Cardiac fibroblast (primary cell): ENCODE data around the gene RUNDC3A.
"Not testable (repeated sequence)": the region's sequence is repeated elsewhere in the genome, so short reads cannot be mapped to it uniquely, and the experiment has no call there.

ENCODE experiments used
- DNase-seq, 2 donors: peaks; one replicate each; pipeline versions ENCODE4 v3.0.0 to v3.0.0-alpha.2; 2010; ENCODE audit warnings: low read depth in 2 of 2
- H3K4me3 ChIP-seq, 2 donors: replicated peaks in 1 of 2; 1 replicate in 1 of 2; 2 replicates in 1 of 2; pipeline ENCODE4 v1.5.1; 2011; ENCODE audit warnings: low read depth in 2 of 2, low read length in 2 of 2, mild to moderate bottlenecking in 2 of 2, moderate library complexity in 1 of 2
- TF ChIP-seq, protein P1 (sequence below): IDR thresholded peaks from one replicate; pipeline ENCODE4 v1.5.1; 2011; ENCODE audit warnings: low read depth, mild to moderate bottlenecking, low read length, inconsistent platforms

The RUNDC3A gene

DNA sequence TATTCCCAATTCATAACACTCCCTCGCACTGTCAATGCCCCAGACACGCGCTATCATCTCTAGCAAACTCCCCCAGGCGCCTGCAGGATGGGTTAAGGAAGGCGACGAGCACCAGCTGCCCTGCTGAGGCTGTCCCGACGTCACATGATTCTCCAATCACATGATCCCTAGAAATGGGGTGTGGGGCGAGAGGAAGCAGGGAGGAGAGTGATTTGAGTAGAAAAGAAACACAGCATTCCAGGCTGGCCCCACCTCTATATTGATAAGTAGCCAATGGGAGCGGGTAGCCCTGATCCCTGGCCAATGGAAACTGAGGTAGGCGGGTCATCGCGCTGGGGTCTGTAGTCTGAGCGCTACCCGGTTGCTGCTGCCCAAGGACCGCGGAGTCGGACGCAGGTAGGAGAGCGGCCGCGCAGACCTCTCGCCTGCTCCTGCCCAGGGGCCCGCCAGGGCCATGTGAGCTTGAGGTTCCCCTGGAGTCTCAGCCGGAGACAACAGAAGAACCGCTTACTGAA lies 36.6 kb downstream of the RUNDC3A start, which contains the start of gene GRN:
TSS of gene GRN (plus strand) at position 364 of the 515 bp plus-strand sequence. CDS start 3,863 bp downstream, outside the sequence.
- TF ChIP-seq, protein P1, sequence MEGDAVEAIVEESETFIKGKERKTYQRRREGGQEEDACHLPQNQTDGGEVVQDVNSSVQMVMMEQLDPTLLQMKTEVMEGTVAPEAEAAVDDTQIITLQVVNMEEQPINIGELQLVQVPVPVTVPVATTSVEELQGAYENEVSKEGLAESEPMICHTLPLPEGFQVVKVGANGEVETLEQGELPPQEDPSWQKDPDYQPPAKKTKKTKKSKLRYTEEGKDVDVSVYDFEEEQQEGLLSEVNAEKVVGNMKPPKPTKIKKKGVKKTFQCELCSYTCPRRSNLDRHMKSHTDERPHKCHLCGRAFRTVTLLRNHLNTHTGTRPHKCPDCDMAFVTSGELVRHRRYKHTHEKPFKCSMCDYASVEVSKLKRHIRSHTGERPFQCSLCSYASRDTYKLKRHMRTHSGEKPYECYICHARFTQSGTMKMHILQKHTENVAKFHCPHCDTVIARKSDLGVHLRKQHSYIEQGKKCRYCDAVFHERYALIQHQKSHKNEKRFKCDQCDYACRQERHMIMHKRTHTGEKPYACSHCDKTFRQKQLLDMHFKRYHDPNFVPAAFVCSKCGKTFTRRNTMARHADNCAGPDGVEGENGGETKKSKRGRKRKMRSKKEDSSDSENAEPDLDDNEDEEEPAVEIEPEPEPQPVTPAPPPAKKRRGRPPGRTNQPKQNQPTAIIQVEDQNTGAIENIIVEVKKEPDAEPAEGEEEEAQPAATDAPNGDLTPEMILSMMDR = no peak
- DNase-seq = peak; percentile 99 to 100
- H3K4me3 ChIP-seq = peak within 1 kb of the TSS; percentile 96 to 97

DNA sequence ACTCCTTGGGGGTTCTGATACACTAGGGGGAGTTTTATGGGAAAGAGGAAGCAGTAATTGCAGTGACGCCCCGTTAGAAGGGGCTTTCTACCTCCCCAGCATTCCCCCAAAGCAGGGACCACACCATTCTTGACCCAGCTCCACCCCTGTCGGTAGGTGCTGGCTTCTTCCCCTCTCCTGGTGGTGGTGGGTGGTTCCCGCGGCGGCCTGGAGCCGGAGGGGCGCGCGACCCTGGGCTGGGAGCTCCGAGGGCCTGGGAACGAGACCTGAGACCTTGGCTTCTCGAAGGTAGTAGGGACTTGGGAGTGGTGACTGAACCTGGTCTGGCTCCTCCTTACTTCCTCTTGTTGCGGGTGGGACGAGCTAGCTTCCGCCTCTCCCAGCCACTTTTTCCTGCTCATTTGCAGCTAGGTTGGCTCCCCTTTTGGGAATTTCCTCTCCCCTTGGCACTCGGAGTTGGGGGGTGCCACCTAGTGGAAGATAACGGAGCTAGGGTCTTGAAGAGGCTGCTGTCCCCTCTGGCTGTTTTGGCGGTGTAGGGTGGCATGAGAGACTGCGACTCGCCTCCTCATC lies 37.1 kb downstream of the RUNDC3A start:
- DNase-seq = peak; percentile 58 to 66
- peak overlapping the region; percentile 96 to 97 for H3K4me3 ChIP-seq
- TF ChIP-seq, protein P1 = peak; percentile 39

DNA sequence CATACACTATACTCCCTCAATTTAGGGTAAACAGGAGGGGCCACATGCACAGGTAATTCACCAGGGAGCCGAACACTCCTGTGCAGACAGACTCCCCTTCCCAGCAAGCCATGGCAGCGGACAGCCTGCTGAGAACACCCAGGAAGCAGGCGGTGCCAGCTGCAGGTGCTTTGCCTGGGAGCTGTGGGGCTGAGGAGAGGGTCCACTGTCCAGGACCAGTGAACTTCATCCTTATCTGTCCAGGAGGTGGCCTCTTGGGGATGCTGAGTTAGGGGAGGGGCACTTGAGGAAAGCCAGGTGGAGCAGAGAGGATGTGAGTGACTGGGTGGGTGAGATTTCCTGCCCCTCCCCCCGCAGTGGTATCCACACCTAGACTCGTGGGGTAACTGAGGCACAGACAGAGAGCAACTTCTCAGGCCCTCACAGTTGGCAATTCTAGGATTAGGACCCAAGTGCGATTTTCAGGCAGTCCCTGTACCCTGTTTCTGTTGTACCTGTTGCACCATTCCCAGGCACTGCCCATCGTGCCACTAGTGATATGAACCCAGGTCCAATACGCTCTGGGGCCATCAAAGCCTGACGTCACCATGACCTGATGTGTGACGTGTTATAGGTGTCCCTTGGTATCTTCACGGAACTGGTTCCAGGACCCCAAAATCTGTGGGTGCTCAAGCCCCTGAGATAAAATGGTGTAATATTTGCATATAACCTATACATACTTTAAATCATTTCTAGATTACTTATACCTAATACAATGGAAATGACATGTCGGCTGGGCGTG lies 37.9 kb downstream of the RUNDC3A start:
- DNase-seq = no peak
- TF ChIP-seq, protein P1 = no peak
- peak overlapping the region; percentile 96 to 97 for H3K4me3 ChIP-seq

DNA sequence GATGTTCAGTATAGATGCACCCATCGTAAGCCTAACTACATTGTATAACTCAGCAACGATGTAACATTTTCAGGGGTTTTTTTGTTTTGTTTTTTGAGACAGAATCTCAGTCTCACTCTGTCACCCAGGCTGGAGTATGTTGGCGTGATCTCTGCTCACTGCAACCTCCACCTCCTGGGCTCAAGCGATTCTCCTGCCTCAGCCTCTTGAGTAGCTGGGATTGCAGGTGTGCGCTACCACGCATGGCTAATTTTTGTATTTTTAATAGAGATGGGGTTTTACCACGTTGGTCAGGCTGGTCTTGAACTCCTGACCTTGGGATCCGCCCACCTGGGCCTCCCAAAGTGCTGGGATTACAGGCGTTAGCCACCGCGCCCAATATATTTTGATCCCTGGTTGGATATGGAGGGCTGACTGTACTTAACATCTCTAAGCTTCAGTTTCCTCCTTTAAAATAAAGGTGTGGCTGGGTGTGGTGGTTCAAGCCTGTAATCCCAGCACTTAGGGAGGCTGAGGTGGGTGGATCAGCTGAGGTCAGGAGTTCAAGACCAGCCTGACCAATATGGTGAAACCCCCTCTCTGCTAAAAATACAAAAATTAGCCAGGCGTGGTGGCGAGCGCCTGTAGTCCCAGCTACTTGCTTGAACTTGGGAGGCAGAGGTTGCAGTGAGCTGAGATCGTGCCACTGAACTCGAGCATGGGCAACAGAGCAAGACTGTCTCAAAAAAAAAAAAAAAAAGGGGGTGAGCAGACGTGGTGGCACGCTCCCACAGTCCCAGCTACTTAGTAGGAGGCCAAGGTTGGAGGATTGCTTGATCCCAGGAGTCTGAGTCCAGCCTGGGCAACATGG lies 39.0 kb downstream of the RUNDC3A start:
- H3K4me3 ChIP-seq, DNase-seq: not testable (repeated sequence)

DNA sequence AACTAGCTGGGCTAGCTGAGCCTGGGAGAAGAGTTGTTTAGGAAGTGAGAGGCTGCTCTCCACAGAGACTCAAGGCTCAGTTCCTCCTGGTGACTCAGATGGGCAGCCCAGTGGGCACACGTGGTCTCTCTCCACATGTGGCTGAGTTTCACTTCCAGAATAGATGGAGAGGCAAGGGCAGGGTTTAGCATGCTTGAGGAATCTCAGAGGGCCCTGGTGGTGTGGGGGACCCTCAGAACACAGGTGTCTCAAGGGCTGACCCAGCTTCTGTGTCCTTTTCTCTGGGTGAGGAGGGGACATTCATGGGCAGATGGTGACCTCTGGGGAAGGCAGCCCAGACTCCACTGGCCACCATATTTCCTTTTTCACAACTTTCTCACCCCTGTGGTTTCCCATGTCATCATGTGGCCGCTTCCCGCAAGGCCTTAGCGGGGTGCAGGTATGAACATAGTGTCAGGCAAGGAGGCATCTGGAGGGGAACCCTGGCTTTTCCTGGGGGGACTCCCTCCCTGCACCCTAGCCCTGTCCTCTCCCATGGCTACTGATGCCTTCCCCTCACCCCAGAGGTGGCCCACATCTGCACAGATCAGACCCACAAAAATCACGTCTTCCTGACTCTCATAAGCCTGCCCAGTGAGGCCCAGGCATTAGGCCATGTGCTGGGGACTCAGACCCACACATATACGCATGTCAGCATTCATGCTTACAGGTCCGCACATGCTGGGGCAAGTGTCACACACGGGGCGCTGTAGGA lies 40.0 kb downstream of the RUNDC3A start:
- H3K4me3 ChIP-seq = no peak overlapping the region
- TF ChIP-seq, protein P1 = no peak
- DNase-seq = peak in 1 of 2 donors; percentile 50

DNA sequence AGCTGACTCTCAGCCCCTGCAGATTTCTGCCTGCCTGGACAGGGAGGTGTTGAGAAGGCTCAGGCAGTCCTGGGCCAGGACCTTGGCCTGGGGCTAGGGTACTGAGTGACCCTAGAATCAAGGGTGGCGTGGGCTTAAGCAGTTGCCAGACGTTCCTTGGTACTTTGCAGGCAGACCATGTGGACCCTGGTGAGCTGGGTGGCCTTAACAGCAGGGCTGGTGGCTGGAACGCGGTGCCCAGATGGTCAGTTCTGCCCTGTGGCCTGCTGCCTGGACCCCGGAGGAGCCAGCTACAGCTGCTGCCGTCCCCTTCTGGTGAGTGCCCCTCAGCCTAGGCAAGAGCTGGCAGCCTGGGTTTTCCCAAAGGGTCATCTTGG lies 40.6 kb downstream of the RUNDC3A start:
- TF ChIP-seq, protein P1 = no peak
- no peak for DNase-seq
- H3K4me3 ChIP-seq = no peak overlapping the region
